IPS DF 6.9 (cell line): Measurements from ENCODE around the gene CBFA2T2.

Experiments used
- DNase-seq: peaks from one replicate; pipeline ENCODE4 v3.0.0-alpha.2; 2013; ENCODE audit warnings: low read depth, low spot score
- H3K27ac ChIP-seq: one replicate; pipeline ENCODE4 v1.5.1; 2013; ENCODE audit warnings: low read length, control low read depth
- H3K27me3 ChIP-seq: 2 replicates; pipeline ENCODE4 v1.6.1; 2013; ENCODE audit warnings: mild to moderate bottlenecking, low read length; ENCODE audit not compliant: control insufficient read depth, insufficient read depth
- H3K36me3 ChIP-seq: 2 replicates; pipeline ENCODE4 v1.6.1; 2013; ENCODE audit warnings: low read length; ENCODE audit not compliant: control insufficient read depth, insufficient read depth
- H3K4me1 ChIP-seq: 2 replicates; pipeline ENCODE4 v1.6.1; 2013; ENCODE audit warnings: low read length; ENCODE audit not compliant: control insufficient read depth, insufficient read depth
- H3K4me3 ChIP-seq: 2 replicates; pipeline ENCODE4 v1.5.1; 2013; ENCODE audit warnings: mild to moderate bottlenecking, low read length
- H3K9me3 ChIP-seq: 2 replicates; pipeline ENCODE4 v1.6.1; 2013; ENCODE audit warnings: low read length, inconsistent platforms; ENCODE audit not compliant: control insufficient read depth, insufficient read depth
- WGBS: extraction: QIAGEN DNeasy Blood & Tissue Kit; methylation state at CpG from one replicate; pipeline ENCODE4 v1.1.7; 2013; ENCODE audit warnings: mixed read lengths, missing lambda C conversion rate; ENCODE audit not compliant: insufficient read length, insufficient coverage; 5-methylcytosine and 5-hydroxymethylcytosine counted together

Gene CBFA2T2

GRCh38 chr20:33666293-33667244 lies 176.7 kb downstream of the CBFA2T2 start, which contains the start of gene ACTL10:
ACTL10 (plus strand) TSS chr20:33666943; CDS start chr20:33667498, 555 bp downstream.
- no CpG with 5 or more reads among the region's 50 CpGs for WGBS
- DNase-seq = no peak
- Histone ChIP-seq H3K4me3 (no peak within 1 kb of the TSS), H3K27ac (no peak within 1 kb of the TSS), H3K9me3 (no peaks in the 10 kb centered on the region), H3K36me3 (peaks cover 11% of the 10 kb centered on the region), H3K4me1 (peaks cover 3% of the 10 kb centered on the region), H3K27me3 (no peaks in the 10 kb centered on the region)

- H3K4me3 ChIP-seq = no peak overlapping the region
- H3K4me1 ChIP-seq = peaks cover 3% of the 10 kb centered on the region
- no CpG with 5 or more reads among the region's 55 CpGs for WGBS
Observed at GRCh38 chr20:33667245-33667675, 177.4 kb downstream of the CBFA2T2 start.

GRCh38 chr20:33667676-33668465 lies 178.0 kb downstream of the CBFA2T2 start:
- no peaks in the 10 kb centered on the region for H3K27me3 ChIP-seq
- no peak overlapping the region for H3K27ac ChIP-seq
- H3K4me1 ChIP-seq = no peaks in the 10 kb centered on the region; the same call in none of the 2 replicates
- WGBS = no CpG with 5 or more reads among the region's 47 CpGs
- peaks cover 11% of the 10 kb centered on the region for H3K36me3 ChIP-seq
- no peak overlapping the region for H3K4me3 ChIP-seq
- H3K9me3 ChIP-seq = no peaks in the 10 kb centered on the region
- no peak for DNase-seq

More at GRCh38 chr20:33667245-33667675, 177.4 kb downstream of the CBFA2T2 start:
- no peak for DNase-seq
- H3K27me3 ChIP-seq = no peaks in the 10 kb centered on the region
- H3K36me3 ChIP-seq = peaks cover 11% of the 10 kb centered on the region
- H3K27ac ChIP-seq = no peak overlapping the region
- no peaks in the 10 kb centered on the region for H3K9me3 ChIP-seq

- H3K4me3 ChIP-seq = no peak overlapping the region
- no peaks in the 10 kb centered on the region for H3K27me3 ChIP-seq
- H3K36me3 ChIP-seq = peaks cover 11% of the 10 kb centered on the region
- no CpG with 5 or more reads among the region's 13 CpGs for WGBS
- DNase-seq = no peak
- H3K9me3 ChIP-seq = no peaks in the 10 kb centered on the region
- H3K4me1 ChIP-seq = peaks cover 3% of the 10 kb centered on the region
- no peak overlapping the region for H3K27ac ChIP-seq
Observed at GRCh38 chr20:33668466-33669155, 178.7 kb downstream of the CBFA2T2 start.

GRCh38 chr20:33669224-33669623 lies 179.3 kb downstream of the CBFA2T2 start:
- Histone ChIP-seq H3K9me3 (no peaks in the 10 kb centered on the region), H3K27me3 (no peaks in the 10 kb centered on the region), H3K36me3 (peaks cover 11% of the 10 kb centered on the region), H3K27ac (no peak overlapping the region), H3K4me3 (no peak overlapping the region), H3K4me1 (peaks cover 3% of the 10 kb centered on the region)
- no peak for DNase-seq
- WGBS = no CpG with 5 or more reads among the region's 5 CpGs

- no peaks in the 10 kb centered on the region for H3K9me3 ChIP-seq
- WGBS = no CpG with 5 or more reads among the region's 13 CpGs
- H3K36me3 ChIP-seq = peaks cover 11% of the 10 kb centered on the region
- H3K4me3 ChIP-seq = no peak overlapping the region
- peaks cover 3% of the 10 kb centered on the region for H3K4me1 ChIP-seq
- H3K27ac ChIP-seq = no peak overlapping the region
- H3K27me3 ChIP-seq = no peaks in the 10 kb centered on the region
- no peak for DNase-seq
Observed at GRCh38 chr20:33669873-33670640, 180.2 kb downstream of the CBFA2T2 start.

GRCh38 chr20:33670715-33671499 lies 181.0 kb downstream of the CBFA2T2 start:
- no peak overlapping the region for H3K27ac ChIP-seq

GRCh38 chr20:33671573-33672288 lies 181.8 kb downstream of the CBFA2T2 start:
- peaks cover 17% of the 10 kb centered on the region for H3K36me3 ChIP-seq
- H3K27me3 ChIP-seq = no peaks in the 10 kb centered on the region
- no peak overlapping the region for H3K27ac ChIP-seq
- no peaks in the 10 kb centered on the region for H3K9me3 ChIP-seq
- no CpG with 5 or more reads among the region's 8 CpGs for WGBS
- peaks cover 5% of the 10 kb centered on the region for H3K4me1 ChIP-seq
- no peak for DNase-seq
- H3K4me3 ChIP-seq = no peak overlapping the region

More at GRCh38 chr20:33670715-33671499, 181.0 kb downstream of the CBFA2T2 start:
- H3K27me3 ChIP-seq = no peaks in the 10 kb centered on the region
- H3K9me3 ChIP-seq = no peaks in the 10 kb centered on the region
- WGBS = no CpG with 5 or more reads among the region's 6 CpGs
- peaks cover 11% of the 10 kb centered on the region for H3K36me3 ChIP-seq
- no peak overlapping the region for H3K4me3 ChIP-seq
- H3K4me1 ChIP-seq = peaks cover 3% of the 10 kb centered on the region
- DNase-seq = no peak
